Measurements from ENCODE around the gene RRH. TPM values are rescaled to one million over a fixed set of nuclear protein-coding genes. Genes with fewer than 3 reads are reported as not detected.
A peak's percentile ranks its signal among the peaks of the same experiment; 100 is the strongest.

Gene RRH
- total RNA-seq, 6 experiments from 2014 or later, result 0.18 to 0.25 TPM; not detected in 4

- Histone ChIP-seq H3K36me3 (peaks cover 0 to 12% (median 0%) of the 10 kb centered on the region in 4 donors), H3K9me3 (no peaks in the 10 kb centered on the region), H3K4me3 (peak overlapping the region; percentile 72 to 82 (median 80)), H3K27ac (peak overlapping the region in 2 of 3 donors; percentile 79 to 84), H3K27me3 (no peaks in the 10 kb centered on the region), H3K4me1 (peaks cover 0 to 11% (median 4%) of the 10 kb centered on the region in 4 donors)
- WGBS (ENCODE audit: insufficient coverage, low coverage, low lambda C conversion rate, missing lambda C conversion rate), result 0% methylated on average over 18 of the region's 19 CpGs
- intact Hi-C loops (cut with DNase I), result loop anchor here in 1 of 2 donors (10.0 kb wide), 1 partner anchor 121 kb away; no protein-coding TSS in a partner anchor
- no peak for TF ChIP-seq POLR2A (IDR thresholded peaks at IDR 0.05)
- no peak for TF ChIP-seq CTCF (IDR thresholded peaks at IDR 0.05)
- ATAC-seq (no peak), DNase-seq (peak in 1 of 3 donors; percentile 33)
Measured at GRCh38 chr4:109816082-109816442, 11.7 kb upstream of the RRH start.

GRCh38 chr4:109816894-109817293 is 10.9 kb upstream of the RRH start:
- H3K27ac ChIP-seq, result no peak overlapping the region
- H3K4me3 ChIP-seq, result peak overlapping the region in 1 of 3 donors; percentile 72
- intact Hi-C loops (cut with DNase I), result loop anchor here in 1 of 2 donors (10.0 kb wide), 1 partner anchor 122 kb away; no protein-coding TSS in a partner anchor
- H3K27me3 ChIP-seq, result no peaks in the 10 kb centered on the region
- TF ChIP-seq CTCF (IDR thresholded peaks at IDR 0.05) (no peak), POLR2A (IDR thresholded peaks at IDR 0.05) (no peak)
- no peaks in the 10 kb centered on the region for H3K9me3 ChIP-seq
- DNase-seq (no peak), ATAC-seq (no peak)
- WGBS (ENCODE audit: insufficient coverage, low coverage, low lambda C conversion rate, missing lambda C conversion rate), result 53% methylated on average over 1 of the region's 1 CpG
- peaks cover 0 to 12% (median 0%) of the 10 kb centered on the region in 4 donors for H3K36me3 ChIP-seq
- peaks cover 0 to 11% (median 4%) of the 10 kb centered on the region in 4 donors for H3K4me1 ChIP-seq

- Histone ChIP-seq H3K27ac (no peak overlapping the region), H3K36me3 (peaks cover 0 to 24% (median 5%) of the 10 kb centered on the region in 4 donors), H3K9me3 (no peaks in the 10 kb centered on the region), H3K4me1 (peaks cover 0 to 11% (median 4%) of the 10 kb centered on the region in 4 donors), H3K4me3 (no peak overlapping the region), H3K27me3 (no peaks in the 10 kb centered on the region)
- intact Hi-C loops (cut with DNase I), result loop anchor here in 1 of 2 donors (10.0 kb wide), 1 partner anchor 123 kb away; no protein-coding TSS in a partner anchor
- WGBS (ENCODE audit: insufficient coverage, low coverage, low lambda C conversion rate, missing lambda C conversion rate), result 100% methylated on average over 4 of the region's 4 CpGs
- no peak for TF ChIP-seq CTCF (IDR thresholded peaks at IDR 0.05)
- no peak for TF ChIP-seq POLR2A (IDR thresholded peaks at IDR 0.05)
- ATAC-seq (no peak), DNase-seq (no peak)
Measured at GRCh38 chr4:109818268-109818667, 9.5 kb upstream of the RRH start.

GRCh38 chr4:109820563-109820962 is 7.2 kb upstream of the RRH start:
- Histone ChIP-seq H3K4me1 (peaks cover 0 to 11% (median 4%) of the 10 kb centered on the region in 4 donors), H3K36me3 (peaks cover 0 to 24% (median 9%) of the 10 kb centered on the region in 4 donors), H3K27me3 (no peaks in the 10 kb centered on the region), H3K9me3 (no peaks in the 10 kb centered on the region), H3K4me3 (no peak overlapping the region), H3K27ac (no peak overlapping the region)
- 85% methylated on average over 2 of the region's 2 CpGs for WGBS (ENCODE audit: insufficient coverage, low coverage, low lambda C conversion rate, missing lambda C conversion rate)
- no peak for ATAC-seq
- no peak for DNase-seq
- TF ChIP-seq POLR2A (IDR thresholded peaks at IDR 0.05) (no peak), CTCF (IDR thresholded peaks at IDR 0.05) (no peak)
- intact Hi-C loops (cut with DNase I), result no loop called here

Data from right lobe of liver (tissue), 6 donors.